Activated effector memory CD4-positive, alpha-beta T cell treated with anti-CD3 and anti-CD28 coated beads, Interleukin-2, amount 50 U/mL, for 16 hours (primary cell): Measurements from ENCODE around the gene COQ10A.
"Not testable (repeated sequence)": the region's sequence is repeated elsewhere in the genome, so short reads cannot be mapped to it uniquely, and the experiment has no call there.

Experiments
- DNase-seq: peaks from one replicate; pipeline ENCODE4 v3.0.0-alpha.2; 2020

The COQ10A gene

GRCh38 chr12:56282579-56282978 is 15.8 kb downstream of the COQ10A start:
- no peak for DNase-seq

- not testable (repeated sequence) for DNase-seq
Observed at GRCh38 chr12:56284263-56284662, 17.5 kb downstream of the COQ10A start.

GRCh38 chr12:56286044-56286830 is 19.5 kb downstream of the COQ10A start:
- DNase-seq: no peak

GRCh38 chr12:56288705-56289387 is 22.1 kb downstream of the COQ10A start:
- DNase-seq: no peak

- DNase-seq: no peak
Observed at GRCh38 chr12:56293795-56294194, 27.1 kb downstream of the COQ10A start.

DNA sequence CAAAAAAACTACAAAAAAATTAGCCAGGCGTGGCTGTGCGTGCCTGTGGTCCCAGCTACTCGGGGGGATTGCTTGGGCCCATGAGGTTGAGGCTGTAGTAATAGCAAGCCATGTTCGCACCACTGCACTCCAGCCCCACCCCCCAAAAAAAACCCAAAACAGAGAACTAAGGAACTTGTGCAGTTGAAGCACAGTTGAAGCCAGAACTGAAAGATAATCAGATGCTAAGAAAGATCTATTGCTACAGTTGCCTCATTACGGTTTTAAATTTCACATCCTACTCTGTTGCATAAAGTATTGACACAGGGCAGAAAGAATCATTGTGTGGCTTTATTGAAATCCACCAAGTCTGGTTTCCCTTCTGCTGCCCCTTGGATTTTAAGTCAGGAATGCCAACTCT is 29.6 kb downstream of the COQ10A start:
- no peak for DNase-seq

DNA sequence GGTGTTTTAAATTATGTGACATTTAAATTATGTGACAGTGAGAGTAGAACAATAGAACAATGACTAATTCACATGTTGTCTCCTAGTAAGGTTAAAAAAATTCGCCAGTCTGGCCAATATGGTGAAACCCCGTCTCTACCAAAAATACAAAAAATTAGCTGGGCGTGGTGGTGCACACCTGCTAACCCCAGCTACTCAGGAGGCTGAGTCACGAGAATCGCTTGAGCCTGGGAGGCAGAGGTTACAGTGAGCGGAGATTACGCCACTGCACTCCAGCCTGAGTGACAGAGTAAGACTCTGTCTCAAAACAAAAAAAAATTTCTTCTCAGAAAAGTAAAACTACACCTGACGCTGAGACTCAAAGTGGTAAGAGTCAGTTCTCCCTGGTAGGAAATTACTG is 30.7 kb downstream of the COQ10A start:
- DNase-seq: no peak

DNA sequence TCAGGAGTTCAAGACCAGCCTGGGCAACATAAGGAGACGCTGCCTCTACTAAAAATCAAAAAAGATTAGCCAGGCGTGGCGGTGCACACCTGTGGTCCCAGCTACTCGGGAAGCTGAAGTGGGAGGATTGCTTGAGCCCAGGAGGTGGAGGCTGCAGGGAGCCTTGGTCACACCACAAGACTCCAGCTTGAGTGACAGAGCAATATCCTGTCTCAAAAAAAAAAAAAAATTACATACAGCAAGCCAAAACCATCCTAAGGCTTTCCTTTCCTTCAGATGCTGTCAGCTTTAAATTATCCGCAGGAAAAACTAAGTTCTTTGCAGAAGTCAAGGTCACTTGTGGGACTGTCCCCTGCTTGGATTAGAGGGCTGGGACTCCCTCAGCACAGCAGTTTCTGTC is 32.1 kb downstream of the COQ10A start:
- DNase-seq: no peak

- DNase-seq: peak; percentile 70
Observed at GRCh38 chr12:56299308-56299852, 32.6 kb downstream of the COQ10A start.

DNA sequence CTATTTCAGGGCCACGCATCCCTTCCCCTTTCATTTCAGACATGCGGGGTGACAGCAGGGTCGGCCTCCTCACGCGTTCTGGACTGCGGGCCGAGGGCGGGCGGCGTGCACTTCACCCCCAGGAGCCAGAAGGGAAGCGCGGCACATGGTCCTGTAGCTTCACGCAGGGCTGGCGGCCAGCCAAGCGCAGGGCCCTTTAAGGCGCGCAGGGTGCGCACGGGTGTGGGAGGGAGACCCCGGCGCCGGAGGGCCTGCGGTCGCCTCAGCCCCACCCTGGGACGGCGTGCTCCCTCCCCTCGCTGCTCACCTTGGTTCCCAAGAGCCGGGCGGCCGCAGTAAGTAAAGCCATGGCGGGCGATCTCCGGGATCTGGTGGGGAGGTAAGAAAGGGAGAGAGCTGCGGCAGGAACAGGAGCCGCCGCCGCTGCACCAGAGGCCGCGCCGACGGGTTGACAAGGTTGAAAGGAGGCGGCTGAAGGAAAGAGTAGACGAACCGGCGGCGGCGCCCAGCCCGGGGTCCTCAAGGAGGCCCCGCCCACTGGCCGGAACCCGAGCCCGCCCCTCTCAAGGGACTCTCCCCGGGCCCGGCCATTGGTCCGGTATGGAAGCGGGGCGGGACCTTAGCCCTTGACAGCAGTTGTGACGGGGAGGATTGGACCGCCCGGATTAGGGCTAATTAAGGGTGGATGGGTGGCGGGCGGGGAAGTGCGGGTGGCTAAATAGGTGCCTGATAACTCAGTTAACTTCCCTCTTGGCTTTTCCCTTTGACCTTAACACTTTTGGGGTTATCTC is 33.3 kb downstream of the COQ10A start, which contains the start of gene CS:
TSS of gene CS (minus strand) at position 478 of the 791 bp plus-strand sequence. CDS start at position 349, 129 bp downstream.
- DNase-seq: peak; percentile 100

- no peak for DNase-seq
Observed at GRCh38 chr12:56300644-56301464, 34.1 kb downstream of the COQ10A start.

DNA sequence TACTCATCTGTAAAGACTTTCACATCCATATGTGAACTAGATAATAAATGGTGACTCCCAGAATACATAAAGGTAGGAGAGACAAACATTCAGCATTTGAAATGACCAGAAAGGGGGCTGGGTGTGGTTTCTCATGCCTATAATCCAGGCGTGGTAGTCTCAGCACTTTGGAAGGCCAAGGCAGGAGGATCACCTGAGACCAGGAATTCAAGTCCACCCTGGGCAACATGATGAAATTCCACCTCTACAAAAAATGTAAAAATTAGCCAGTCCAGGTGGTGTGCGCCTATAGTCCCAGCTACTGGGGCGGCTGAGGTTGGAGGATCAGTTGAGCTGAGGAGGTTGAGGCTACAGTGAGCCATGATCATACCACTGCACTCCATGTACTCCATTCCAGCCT is 37.5 kb downstream of the COQ10A start:
- no peak for DNase-seq

GRCh38 chr12:56304872-56305590 is 38.3 kb downstream of the COQ10A start:
- DNase-seq: no peak

DNA sequence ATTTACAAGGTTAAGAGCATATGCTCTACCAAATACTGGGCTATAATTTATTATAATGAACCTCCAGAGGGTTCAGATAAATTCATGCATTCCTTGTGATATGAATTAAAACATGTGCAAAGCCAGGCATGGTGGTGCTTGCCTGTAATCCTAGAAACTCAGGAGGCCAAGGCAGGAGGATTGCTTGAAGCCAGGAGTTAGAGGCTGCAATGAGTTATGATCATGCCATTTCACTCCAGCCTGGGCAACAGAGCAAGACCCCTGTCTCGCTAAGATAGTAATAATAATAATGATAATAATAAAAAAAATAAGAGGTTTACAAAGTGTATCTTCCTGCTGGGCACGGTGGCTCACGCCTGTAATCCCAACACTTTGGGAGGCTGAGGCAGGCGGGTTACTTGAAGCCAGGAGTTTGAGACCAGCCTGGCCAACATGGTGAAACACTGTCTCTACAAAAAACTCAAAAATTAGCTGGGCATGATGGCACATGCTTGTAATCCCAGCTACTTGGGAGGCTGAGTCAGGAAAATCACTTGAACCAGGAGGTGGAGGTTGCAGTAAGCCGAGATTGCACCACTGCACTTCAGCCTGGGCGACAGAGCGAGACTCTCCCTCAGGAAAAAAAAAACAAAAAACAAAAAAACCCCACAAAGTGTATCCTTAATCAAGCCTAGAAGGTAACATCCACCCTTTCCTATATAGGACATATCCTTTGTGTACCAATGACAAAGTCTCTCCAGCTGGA is 40.7 kb downstream of the COQ10A start:
- DNase-seq: no peak

DNA sequence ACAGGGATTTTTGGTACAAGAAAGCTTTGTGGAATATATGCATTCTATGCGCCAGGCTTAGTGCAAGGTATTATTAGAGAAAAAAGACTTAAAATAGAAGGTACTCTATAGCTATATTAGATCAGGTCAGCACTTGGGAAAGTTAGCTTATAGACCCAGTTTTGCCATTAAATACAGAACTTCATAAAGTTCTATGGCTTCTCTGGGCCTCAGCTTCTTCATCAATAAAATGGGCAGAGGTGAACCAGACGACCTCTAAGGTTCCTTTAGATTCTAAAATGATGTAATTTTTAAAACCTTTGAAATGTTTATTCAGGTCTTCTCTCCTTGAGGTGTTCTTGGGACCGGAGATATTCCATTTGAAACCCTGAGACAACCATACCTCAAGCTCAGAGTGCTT is 42.0 kb downstream of the COQ10A start:
- no peak for DNase-seq

GRCh38 chr12:56311003-56311402 is 44.3 kb downstream of the COQ10A start:
- DNase-seq: no peak

GRCh38 chr12:56315249-56315621 is 48.5 kb downstream of the COQ10A start:
- DNase-seq: no peak

DNA sequence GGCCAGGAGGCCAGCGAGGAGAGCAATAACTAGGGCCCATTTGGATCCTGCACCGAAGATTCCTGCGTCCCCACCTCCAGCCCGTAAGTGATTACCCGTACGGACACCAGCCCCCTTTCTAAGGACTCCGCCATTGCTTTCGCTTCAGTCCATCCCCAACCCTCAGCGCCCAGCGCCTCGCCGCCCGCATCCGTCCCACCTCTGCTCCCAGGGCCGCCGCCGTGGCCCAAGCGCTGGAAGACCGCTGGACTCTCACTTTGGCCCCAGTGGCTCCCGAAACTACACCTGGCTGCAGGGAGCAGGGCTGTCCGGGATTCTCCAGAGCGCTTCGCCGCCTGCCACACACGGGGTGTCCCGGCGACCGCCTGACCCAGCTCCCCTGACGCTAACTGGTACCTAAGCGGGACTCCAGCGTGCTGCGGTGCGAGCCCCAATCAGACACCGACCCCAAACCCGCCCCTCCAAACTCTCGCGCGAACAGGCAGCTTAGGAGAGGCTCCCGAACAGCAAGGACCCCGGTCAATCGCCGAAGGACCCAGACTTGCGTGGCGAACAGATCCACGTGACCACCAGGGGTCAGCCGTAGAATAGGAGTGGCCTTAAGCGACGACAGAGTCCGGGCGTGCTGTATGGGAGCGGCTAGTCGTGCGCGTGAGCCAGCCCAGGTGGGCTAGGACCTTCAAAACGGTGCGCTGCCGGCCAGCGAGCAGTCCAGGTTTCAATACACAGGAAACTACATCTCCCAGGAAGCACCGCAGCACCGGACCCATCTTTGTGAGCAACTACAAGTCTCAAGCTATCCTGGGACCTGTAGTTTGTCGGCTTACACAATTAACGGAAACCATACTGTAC is 49.1 kb downstream of the COQ10A start, which contains the start of gene CNPY2:
TSS of gene CNPY2 (minus strand) at position 367 of the 852 bp plus-strand sequence. CDS start 771 bp downstream, outside the sequence.
- DNase-seq: peak; percentile 96

GRCh38 chr12:56317675-56318074 is 50.9 kb downstream of the COQ10A start:
- no peak for DNase-seq
